HepG2 (cell line): ENCODE data around the gene GCNT3. TPM values are rescaled to one million over a fixed set of nuclear protein-coding genes. Genes with fewer than 3 reads are reported as not detected.

Source experiments
- ATF3 ChIP-seq: sonication (generic); formaldehyde crosslinking; IDR thresholded peaks from 2 replicates; pipeline ENCODE4 v1.4.0; 2020; ENCODE audit warnings: missing genetic modification reagents
- ATF7 ChIP-seq, 2 experiments: fragments of 450-650 bp in 1 of 2; sonication (generic) in 1 of 2; formaldehyde crosslinking in 1 of 2; IDR thresholded peaks; 2 replicates each; pipeline versions ENCODE4 v1.4.0 to v1.6.1; 2016 to 2020; ENCODE audit warnings: antibody characterized with exemption in 1 of 2, mild to moderate bottlenecking in 1 of 2, missing genetic modification reagents in 1 of 2
- CBX1 ChIP-seq: IDR thresholded peaks from one replicate; pipeline ENCODE4 v1.6.1; 2016; ENCODE audit warnings: antibody characterized with exemption, low read depth
- CEBPG ChIP-seq: IDR thresholded peaks from 2 replicates; pipeline ENCODE4 v1.6.1; 2016
- CHD4 ChIP-seq: fragments of 200-600 bp; sonication (generic); IDR thresholded peaks from 2 replicates; pipeline ENCODE4 v1.7.0; 2017; ENCODE audit warnings: mild to moderate bottlenecking, low read length, borderline replicate concordance
- CSRNP1 ChIP-seq: sonication (generic); formaldehyde crosslinking; IDR thresholded peaks from 2 replicates; pipeline ENCODE4 v1.8.1; 2023; ENCODE audit warnings: mild to moderate bottlenecking, missing genetic modification reagents
- ELF4 ChIP-seq: sonication (generic); formaldehyde crosslinking; IDR thresholded peaks from 2 replicates; pipeline ENCODE4 v1.5.0; 2020; ENCODE audit warnings: missing genetic modification reagents, mild to moderate bottlenecking, moderate library complexity, borderline replicate concordance
- KAT2B ChIP-seq: fragments of 150-350 bp; IDR thresholded peaks from 2 replicates; pipeline ENCODE4 v1.6.1; 2014; ENCODE audit warnings: low read depth, low read length, borderline replicate concordance
- KMT2B ChIP-seq: IDR thresholded peaks from 2 replicates; pipeline ENCODE4 v1.6.1; 2016; ENCODE audit warnings: missing genetic modification reagents, missing compliant biosample characterization
- REPIN1 ChIP-seq: sonication (generic); formaldehyde crosslinking; IDR thresholded peaks from 2 replicates; pipeline ENCODE4 v1.8.0; 2022; ENCODE audit warnings: missing genetic modification reagents, low read depth, mild to moderate bottlenecking, borderline replicate concordance
- SAP130 ChIP-seq: IDR thresholded peaks from 2 replicates; pipeline ENCODE4 v1.6.1; 2016; ENCODE audit warnings: low read depth
- SIX4 ChIP-seq: sonication (generic); formaldehyde crosslinking; IDR thresholded peaks from 2 replicates; pipeline ENCODE4 v1.4.0; 2020; ENCODE audit warnings: missing genetic modification reagents
- TAF1 ChIP-seq: sonication (generic); formaldehyde crosslinking; IDR thresholded peaks from 2 replicates; pipeline ENCODE4 v1.4.0; 2020; ENCODE audit warnings: missing genetic modification reagents
- WIZ ChIP-seq: sonication (generic); formaldehyde crosslinking; IDR thresholded peaks from 2 replicates; pipeline ENCODE4 v1.5.1; 2020; ENCODE audit warnings: mild to moderate bottlenecking, missing genetic modification reagents
- ZBTB46 ChIP-seq: sonication (generic); formaldehyde crosslinking; IDR thresholded peaks from 2 replicates; pipeline ENCODE4 v1.4.0; 2020; ENCODE audit warnings: mild to moderate bottlenecking, missing genetic modification reagents, borderline replicate concordance
- ZNF253 ChIP-seq: sonication (generic); formaldehyde crosslinking; IDR thresholded peaks from 2 replicates; pipeline ENCODE4 v1.8.0; 2022; ENCODE audit warnings: mild to moderate bottlenecking, missing genetic modification reagents, borderline replicate concordance
- ZNF280D ChIP-seq: sonication (generic); formaldehyde crosslinking; IDR thresholded peaks from 2 replicates; pipeline ENCODE4 v1.5.1; 2020; ENCODE audit warnings: mild to moderate bottlenecking, missing genetic modification reagents
- ZNF431 ChIP-seq: sonication (generic); formaldehyde crosslinking; IDR thresholded peaks from 2 replicates; pipeline ENCODE4 v1.9.0; 2022; ENCODE audit warnings: missing genetic modification reagents, low read depth, mild to moderate bottlenecking, borderline replicate concordance
- ZNF710 ChIP-seq: sonication (generic); formaldehyde crosslinking; IDR thresholded peaks from 2 replicates; pipeline ENCODE4 v1.5.0; 2020; ENCODE audit warnings: mild to moderate bottlenecking, missing genetic modification reagents, borderline replicate concordance
- ZNF768 ChIP-seq: sonication (generic); formaldehyde crosslinking; IDR thresholded peaks from 2 replicates; pipeline ENCODE4 v1.4.0; 2020; ENCODE audit warnings: missing genetic modification reagents
- ZNF792 ChIP-seq: IDR thresholded peaks from 2 replicates; pipeline ENCODE4 v1.6.1; 2016
- polyA plus RNA-seq, 8 experiments: library from polyadenylated mRNA; depleted of rRNA in 3 of 8; stranded (reverse) in 7 of 8; unstranded in 1 of 8; fragments of >200 nt; fragmentation: Illumina TruSeq in 4 of 8; extraction: Trizol in 4 of 8; gene quantifications; 2 replicates each; pipeline versions ENCODE4 v1.2.1 to v1.2.3, GENCODE V29; 2011 to 2016; ENCODE audit warnings: low read depth in 4 of 8, missing spikeins in 1 of 8, mixed read lengths in 1 of 8; ENCODE audit not compliant: insufficient read depth in 1 of 8
- total RNA-seq, 5 experiments: library from RNA; depleted of rRNA; stranded (reverse); fragments of >200 nt; fragmentation: Illumina TruSeq; extraction: Trizol; gene quantifications; 2 replicates each; pipeline ENCODE4 v1.2.3, GENCODE V29; 2016; ENCODE audit warnings: low read depth in 1 of 5

Gene GCNT3
- total and polyA plus RNA-seq, 2 of the 13 experiments (the other 11 are each of a cell fraction or from before 2014, with no cell fraction given): 6.8 to 9.8 TPM

GRCh38 chr15:59656897-59657634, 45.5 kb downstream of the GCNT3 start, which contains the start of gene GTF2A2 (continued):
- peak; percentile 89 for TF ChIP-seq SAP130
- TF ChIP-seq KMT2B (CRISPR knock-in tag): peak; percentile 91
- TF ChIP-seq ZBTB46 (CRISPR knock-in tag): peak; percentile 55; the same call in 1 of the 2 replicates
- peak; percentile 97 for TF ChIP-seq TAF1 (CRISPR knock-in tag)
- TF ChIP-seq ZNF280D (CRISPR knock-in tag): 0 out of 2 replicates have a peak, but pooled peaks have one; percentile 23
- no peak for TF ChIP-seq WIZ (CRISPR knock-in tag)
- TF ChIP-seq ZNF710: peak; percentile 63; the same call in 1 of the 2 replicates
- no peak for TF ChIP-seq CBX1
- TF ChIP-seq ZNF431 (CRISPR knock-in tag): no peak
- no peak for TF ChIP-seq ATF3 (CRISPR knock-in tag)
- TF ChIP-seq CHD4: no peak
- TF ChIP-seq ZNF792 (CRISPR knock-in tag): peak; percentile 54
- TF ChIP-seq ZNF253: no peak
- no peak for TF ChIP-seq SIX4 (CRISPR knock-in tag)
- no peak for TF ChIP-seq ATF7 (IDR thresholded peaks at IDR 0.05)
- 0 out of 2 replicates have a peak, but pooled peaks have one; percentile 28 for TF ChIP-seq ATF7 (CRISPR knock-in tag; IDR thresholded peaks at IDR 0.05)
- TF ChIP-seq CEBPG: no peak
- TF ChIP-seq CSRNP1 (CRISPR knock-in tag): no peak
- 0 out of 2 replicates have a peak, but pooled peaks have one; percentile 68 for TF ChIP-seq ZNF768 (CRISPR knock-in tag)
- TF ChIP-seq REPIN1 (CRISPR knock-in tag): peak; percentile 62; the same call in 1 of the 2 replicates
- no peak for TF ChIP-seq KAT2B
- peak; percentile 77; the same call in 1 of the 2 replicates for TF ChIP-seq ELF4 (CRISPR knock-in tag)
